Measurements from ENCODE around the gene ATP2B1. TPM values are rescaled to one million over a fixed set of nuclear protein-coding genes. Genes with fewer than 3 reads are reported as not detected.

Gene ATP2B1
- total and polyA plus RNA-seq, 2 donors (not counting 3 experiments of a cell fraction or from before 2014, with no cell fraction given) = 6.4 to 28.0 TPM

- ChIA-PET POLR2A (no interaction called here), CTCF (no interaction called here)
- Histone ChIP-seq H3K27me3 (ENCODE audit: control insufficient read depth in 2 of 2, insufficient read depth in 2 of 2, low read length in 2 of 2) (peaks cover 0 to 16% of the 10 kb centered on the region in 2 experiments), H3K9ac (replicated peaks; ENCODE audit: extremely low read depth, insufficient read depth, low read length) (no peak overlapping the region), H2AFZ (ENCODE audit: low read depth, low read length) (no peak overlapping the region), H3K4me1 (ENCODE audit: control insufficient read depth, extremely low read depth, insufficient read depth, low read length) (peaks cover 4% of the 10 kb centered on the region), H3K4me2 (ENCODE audit: insufficient read depth, low read length) (no peak overlapping the region), H3K79me2 (ENCODE audit: control insufficient read depth, insufficient read depth, low read length) (peaks cover 4% of the 10 kb centered on the region), H3K9me1 (replicated peaks; ENCODE audit: control insufficient read depth, extremely low read depth, insufficient read depth, low read length) (no peaks in the 10 kb centered on the region), H3K27ac (ENCODE audit: insufficient read depth, low read depth, low read length) (no peak overlapping the region), H4K20me1 (replicated peaks; ENCODE audit: control insufficient read depth, extremely low read depth, insufficient read depth, low read length) (no peaks in the 10 kb centered on the region), H3K9me3 (replicated peaks; ENCODE audit: control insufficient read depth, insufficient read depth, low read length) (no peaks in the 10 kb centered on the region), H3K36me3 (ENCODE audit: control insufficient read depth in 2 of 2, extremely low read depth in 1 of 2, insufficient read depth in 2 of 2, low read length in 2 of 2) (no peaks in the 10 kb centered on the region), H3K4me3 (replicated peaks in 1 of 3; ENCODE audit: insufficient read depth in 1 of 3, low read depth in 1 of 3, low read length in 3 of 3) (no peak overlapping the region)
- dilution Hi-C loops (cut with MboI; ENCODE audit: extremely low pct_ligation_motif_present, low sequenced_read_pairs) = no loop called here
- no TSS peak for BruUV-seq (replicated peaks)
- intact Hi-C loops (cut with micrococcal nuclease) = no loop called here
- FAIRE-seq = no peak
- DNase-seq (ENCODE audit: low read depth, low spot score) = no peak
- TF ChIP-seq GATA2 (IDR thresholded peaks at IDR 0.05; ENCODE audit: insufficient read depth, insufficient read length, low read depth, low read length) = no peak
- no peak for TF ChIP-seq FOS (IDR thresholded peaks at IDR 0.05; ENCODE audit: borderline replicate concordance, insufficient read depth, low read length)
- no peak for TF ChIP-seq CTCF (IDR thresholded peaks at IDR 0.05; ENCODE audit: extremely low read depth in 1 of 2, insufficient read depth in 1 of 2, low read depth in 1 of 2, low read length in 2 of 2)
- no peak for TF ChIP-seq MYC (IDR thresholded peaks at IDR 0.05; ENCODE audit: low read depth, low read length)
- no peak for TF ChIP-seq EZH2 (IDR thresholded peaks at IDR 0.05; ENCODE audit: borderline replicate concordance, low read depth, low read length, severe bottlenecking)
- TF ChIP-seq, protein P1, sequence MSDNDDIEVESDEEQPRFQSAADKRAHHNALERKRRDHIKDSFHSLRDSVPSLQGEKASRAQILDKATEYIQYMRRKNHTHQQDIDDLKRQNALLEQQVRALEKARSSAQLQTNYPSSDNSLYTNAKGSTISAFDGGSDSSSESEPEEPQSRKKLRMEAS (IDR thresholded peaks at IDR 0.05; ENCODE audit: insufficient read depth, insufficient read length) = no peak
- no peak for TF ChIP-seq JUN (IDR thresholded peaks at IDR 0.05; ENCODE audit: borderline replicate concordance, insufficient read depth, insufficient read length, low read depth)
- no peak for TF ChIP-seq POLR2A (IDR thresholded peaks at IDR 0.05; ENCODE audit: low read depth, low read length)
- TF ChIP-seq POLR2AphosphoS5 (IDR thresholded peaks at IDR 0.05; ENCODE audit: insufficient read depth, low read depth, low read length) = no peak
Observed at GRCh38 chr12:89712706-89713105, 4.1 kb upstream of the ATP2B1 start.

Data from endothelial cell of umbilical vein (primary cell).